GM23338 (cell line): Measurements from ENCODE around the gene TEPSIN. TPM values are rescaled to one million over a fixed set of nuclear protein-coding genes. Genes with fewer than 3 reads are reported as not detected.

Experiments used
- ATAC-seq: fragments of 200-7000 bp; cut with Tn5 transposase; 3 replicates; pipeline ENCODE4 v1.9.1; 2020
- DNase-seq: peaks from one replicate; pipeline ENCODE4 v3.0.0-alpha.2; 2015; ENCODE audit warnings: low spot score
- H2AFZ ChIP-seq: fragments of 200-600 bp; sonication (generic); 2 replicates; pipeline ENCODE4 v1.8.0; 2016; ENCODE audit warnings: antibody characterized with exemption, mild to moderate bottlenecking, moderate library complexity
- H3F3A ChIP-seq: fragments of 200-600 bp; sonication (generic); replicated peaks from 2 replicates; pipeline ENCODE4 v1.8.0; 2017; ENCODE audit warnings: antibody characterized with exemption, mixed run types, low read depth
- H3K27ac ChIP-seq: fragments of 200-600 bp; sonication (generic); 2 replicates; pipeline ENCODE4 v1.6.1; 2016; ENCODE audit warnings: low read depth
- H3K27me3 ChIP-seq: fragments of 200-600 bp; sonication (generic); 2 replicates; pipeline ENCODE4 v1.8.0; 2016; ENCODE audit warnings: mild to moderate bottlenecking, mixed run types, moderate library complexity; ENCODE audit not compliant: insufficient read depth
- H3K36me3 ChIP-seq: fragments of 200-600 bp; sonication (generic); 2 replicates; pipeline ENCODE4 v1.8.0; 2016; ENCODE audit warnings: mild to moderate bottlenecking; ENCODE audit not compliant: insufficient read depth
- H3K4me1 ChIP-seq: fragments of 200-600 bp; sonication (generic); 2 replicates; pipeline ENCODE4 v1.8.0; 2016; ENCODE audit warnings: mild to moderate bottlenecking, moderate library complexity; ENCODE audit not compliant: insufficient read depth
- H3K4me2 ChIP-seq: fragments of 200-600 bp; sonication (generic); 2 replicates; pipeline ENCODE4 v1.7.1; 2017; ENCODE audit warnings: mixed run types
- H3K4me3 ChIP-seq: fragments of 200-600 bp; sonication (generic); 2 replicates; pipeline ENCODE4 v1.6.1; 2016; ENCODE audit warnings: mixed run types
- H3K79me2 ChIP-seq: fragments of 200-600 bp; sonication (generic); replicated peaks from 2 replicates; pipeline ENCODE4 v1.8.0; 2017; ENCODE audit warnings: mild to moderate bottlenecking; ENCODE audit not compliant: insufficient read depth
- H3K9me2 ChIP-seq: fragments of 200-600 bp; sonication (generic); 2 replicates; pipeline ENCODE4 v1.8.0; 2017; ENCODE audit not compliant: insufficient read depth
- H4K20me1 ChIP-seq: fragments of 200-600 bp; sonication (generic); replicated peaks from 2 replicates; pipeline ENCODE4 v1.8.0; 2017; ENCODE audit warnings: mild to moderate bottlenecking; ENCODE audit not compliant: insufficient read depth
- H3K27ac Mint-ChIP-seq: 2 replicates; pipeline ENCODE4 v1.8.0; 2020; ENCODE audit warnings: inconsistent platforms, mild to moderate bottlenecking, moderate library complexity, mixed read lengths
- H3K27me3 Mint-ChIP-seq: 3 replicates; pipeline ENCODE4 v1.8.0; 2022; ENCODE audit warnings: low read depth, mild to moderate bottlenecking, moderate library complexity, mixed read lengths, inconsistent platforms; ENCODE audit not compliant: insufficient read depth, poor library complexity
- H3K36me3 Mint-ChIP-seq: 3 replicates; pipeline ENCODE4 v1.8.0; 2021; ENCODE audit warnings: low read depth, mild to moderate bottlenecking, inconsistent platforms, moderate library complexity, mixed read lengths
- H3K4me1 Mint-ChIP-seq: 3 replicates; pipeline ENCODE4 v1.8.0; 2020; ENCODE audit warnings: mild to moderate bottlenecking, inconsistent platforms, mixed read lengths
- H3K4me3 Mint-ChIP-seq: 3 replicates; pipeline ENCODE4 v1.8.0; 2021; ENCODE audit warnings: moderate library complexity, mild to moderate bottlenecking, inconsistent platforms, mixed read lengths
- H3K9me3 Mint-ChIP-seq: 3 replicates; pipeline ENCODE4 v1.8.0; 2020; ENCODE audit warnings: moderate library complexity, mild to moderate bottlenecking, inconsistent platforms, mixed read lengths
- CREB1 ChIP-seq: fragments of 250-450 bp; sonication (Bioruptor Pico); IDR thresholded peaks from 2 replicates; pipeline ENCODE4 v1.5.0; 2020; ENCODE audit warnings: low read depth, mild to moderate bottlenecking, moderate library complexity
- EZH2 ChIP-seq: fragments of 200-600 bp; sonication (generic); IDR thresholded peaks from one replicate; pipeline ENCODE4 v1.8.0; 2017; ENCODE audit warnings: antibody characterized with exemption, mild to moderate bottlenecking, low read depth; ENCODE audit not compliant: unreplicated experiment
- EZH2phosphoT487 ChIP-seq: fragments of 200-600 bp; sonication (generic); IDR thresholded peaks from one replicate; pipeline ENCODE4 v1.8.1; 2018; ENCODE audit warnings: antibody characterized with exemption; ENCODE audit not compliant: unreplicated experiment
- POLR2AphosphoS5 ChIP-seq: IDR thresholded peaks from 2 replicates; pipeline ENCODE4 v1.6.1; 2016; ENCODE audit warnings: antibody characterized with exemption, low read depth
- REST ChIP-seq: IDR thresholded peaks from one replicate; pipeline ENCODE4 v1.6.1; 2018; ENCODE audit warnings: antibody characterized with exemption; ENCODE audit not compliant: unreplicated experiment
- ZNF114 ChIP-seq: fragments of 250-450 bp; sonication (Bioruptor Pico); IDR thresholded peaks from 2 replicates; pipeline ENCODE4 v1.5.0; 2020; ENCODE audit warnings: mild to moderate bottlenecking, moderate library complexity
- ZNF331 ChIP-seq: fragments of 250-450 bp; sonication (Bioruptor Pico); IDR thresholded peaks from 2 replicates; pipeline ENCODE4 v1.5.0; 2020; ENCODE audit warnings: low read depth, mild to moderate bottlenecking, moderate library complexity
- ZNF462 ChIP-seq: fragments of 250-450 bp; sonication (Bioruptor Pico); IDR thresholded peaks from 2 replicates; pipeline ENCODE4 v1.5.0; 2020; ENCODE audit warnings: mild to moderate bottlenecking, moderate library complexity
- polyA plus RNA-seq: library from polyadenylated mRNA; unstranded; fragments of >200 nt; fragmentation: Nextera tagmentation; extraction: Ambion mirVana; gene quantifications from 2 replicates; pipeline ENCODE4 v1.2.1, GENCODE V29; 2016
- total RNA-seq: library from RNA; depleted of rRNA; stranded (reverse); fragments of >200 nt; shearing (Covaris generic); gene quantifications from 2 replicates; pipeline ENCODE4 v1.2.3, GENCODE V29; 2014

The TEPSIN gene
- total and polyA plus RNA-seq, 2 experiments from 2014 or later: 4.4 to 25.3 TPM

- peaks cover 8% of the 10 kb centered on the region for H3K4me1 Mint-ChIP-seq
- DNase-seq (no peak), ATAC-seq (no peak)
- Histone ChIP-seq H3K36me3 (no peaks in the 10 kb centered on the region), H4K20me1 (peaks cover 8% of the 10 kb centered on the region), H3K79me2 (peaks cover 51% of the 10 kb centered on the region), H3K9me2 (no peaks in the 10 kb centered on the region), H2AFZ (no peak overlapping the region), H3K4me3 (no peak overlapping the region), H3K4me2 (no peak overlapping the region), H3F3A (no peaks in the 10 kb centered on the region), H3K27me3 (no peaks in the 10 kb centered on the region), H3K27ac (peak overlapping the region; percentile 39; the same call in 1 of the 2 replicates), H3K4me1 (peaks cover 9% of the 10 kb centered on the region; the same call in 1 of the 2 replicates)
- no peaks in the 10 kb centered on the region; the same call in 1 of the 3 replicates for H3K36me3 Mint-ChIP-seq
- H3K27ac Mint-ChIP-seq: no peak overlapping the region
- no peak for TF ChIP-seq POLR2AphosphoS5
- no peak for TF ChIP-seq REST
- TF ChIP-seq ZNF114: no peak
- no peak for TF ChIP-seq EZH2
- no peak for TF ChIP-seq EZH2phosphoT487
- no peak for TF ChIP-seq ZNF462
- no peak for TF ChIP-seq ZNF331
- no peak for TF ChIP-seq CREB1 (CRISPR knock-in tag)
- H3K4me3 Mint-ChIP-seq: no peak overlapping the region
- peaks cover 6% of the 10 kb centered on the region for H3K27me3 Mint-ChIP-seq
- H3K9me3 Mint-ChIP-seq: no peaks in the 10 kb centered on the region
These were observed 21.4 kb downstream of the TEPSIN start for GRCh38 chr17:81217491-81217890.
